OCI-LY7 (cell line): ENCODE results near the gene CCHCR1.

Experiments used
- CTCF ChIP-seq: fragments of 200-600 bp; sonication (generic); conservative IDR thresholded peaks from 2 replicates; pipeline ENCODE4 v1.5.1; 2014; ENCODE audit warnings: mild to moderate bottlenecking, antibody characterized with exemption, low read length, moderate library complexity, mixed read lengths
- EZH2phosphoT487 ChIP-seq: fragments of 200-600 bp; sonication (generic); IDR thresholded peaks from 2 replicates; pipeline ENCODE4 v1.6.1; 2018; ENCODE audit warnings: low read depth, borderline replicate concordance, mild to moderate bottlenecking, mixed run types, antibody characterized with exemption, low read length, moderate library complexity, mixed read lengths

GRCh38 chr6:31173406-31173805 lies 15.8 kb upstream of the CCHCR1 start:
- TF ChIP-seq CTCF = no peak
- no peak for TF ChIP-seq EZH2phosphoT487
